ENCODE measurements around the gene FAF2.
"Not testable (repeated sequence)": the region's sequence is repeated elsewhere in the genome, so short reads cannot be mapped to it uniquely, and the experiment has no call there.

Gene FAF2

DNA sequence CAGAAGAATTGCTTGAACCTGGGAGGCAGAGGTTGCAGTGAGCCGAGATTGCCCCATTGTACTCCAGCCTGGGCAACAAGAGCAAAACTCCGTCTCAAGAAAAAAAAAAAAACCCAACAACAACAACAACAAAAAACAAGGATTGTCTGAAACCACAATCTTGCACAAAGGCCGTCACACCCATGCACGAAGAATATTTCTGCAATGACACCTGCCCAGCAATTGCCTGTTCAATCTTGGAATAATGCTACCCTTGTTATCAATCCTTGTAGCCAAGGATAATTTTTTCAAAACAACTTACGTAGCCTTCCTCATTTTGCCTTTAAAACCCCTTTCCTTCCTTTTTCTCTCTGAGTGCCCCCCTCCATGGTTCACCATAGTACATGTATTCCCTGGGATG, 28.1 kb upstream of the FAF2 start:
- DNase-seq, result no peak

DNA sequence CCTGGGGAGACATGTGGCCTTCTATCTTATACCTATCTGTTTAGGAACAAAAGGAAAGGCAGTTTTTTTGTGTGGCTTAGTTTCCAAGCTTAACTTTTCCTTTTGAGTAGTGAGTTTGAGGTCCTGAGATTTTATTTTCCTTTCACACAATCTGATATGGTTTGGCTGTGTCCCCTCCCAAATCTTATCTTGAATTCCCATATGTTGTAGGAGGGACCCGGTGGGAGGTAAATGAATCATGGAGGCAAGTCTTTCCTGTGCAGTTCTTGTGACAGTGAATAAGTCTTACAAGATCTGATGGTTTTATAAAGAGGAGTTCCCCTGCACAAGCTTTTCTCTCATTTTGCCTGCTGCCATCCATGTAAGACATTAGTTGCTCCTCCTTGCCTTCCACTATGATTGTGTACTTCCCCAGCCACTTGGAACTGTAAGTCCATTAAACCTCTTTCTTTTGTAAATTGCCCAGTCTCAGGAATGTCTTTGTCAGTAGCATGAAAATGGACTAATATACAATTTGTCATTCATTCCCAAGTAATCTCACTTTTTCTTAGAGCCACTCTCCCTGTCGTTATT, 27.1 kb upstream of the FAF2 start:
- no peak for DNase-seq

DNA sequence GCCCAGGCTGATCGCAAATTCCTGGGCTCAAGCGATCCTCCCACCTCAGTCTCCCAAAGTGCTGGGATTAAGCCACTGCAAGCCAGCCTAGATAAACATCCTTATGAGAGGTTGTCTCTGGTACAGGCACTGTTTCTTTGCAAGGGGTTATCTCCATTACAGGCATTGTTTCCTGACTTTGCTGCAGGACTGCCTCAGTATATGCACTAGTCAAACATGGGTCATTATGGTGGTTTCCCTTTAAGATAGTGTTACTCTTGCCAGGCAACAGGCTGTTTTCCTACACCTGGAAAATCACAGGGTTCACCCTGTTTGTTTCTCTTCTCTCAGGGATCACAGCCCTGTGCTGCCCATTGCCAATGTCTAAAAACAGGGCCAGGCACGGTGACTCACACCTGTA, 24.0 kb upstream of the FAF2 start:
- DNase-seq, result no peak

DNA sequence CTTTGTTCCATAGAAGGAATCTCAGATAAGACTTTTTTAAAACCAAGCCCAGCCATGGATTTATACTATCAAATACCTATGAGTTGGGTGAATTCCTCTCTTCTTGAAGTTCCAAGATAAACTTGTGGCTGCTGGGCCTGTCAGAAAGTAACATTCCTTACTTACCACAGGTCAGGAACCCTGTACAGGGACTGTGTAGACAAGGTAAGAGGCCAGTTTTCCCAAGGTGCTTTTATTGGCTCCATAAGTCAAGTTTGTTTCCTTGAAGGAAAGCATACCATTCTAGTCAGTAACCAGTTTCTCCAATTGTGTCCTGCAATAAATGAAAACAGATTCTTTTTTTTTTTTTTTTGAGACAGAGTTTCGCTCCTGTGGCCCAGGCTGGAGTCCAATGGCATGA, 23.0 kb upstream of the FAF2 start:
- DNase-seq, result no peak

DNA sequence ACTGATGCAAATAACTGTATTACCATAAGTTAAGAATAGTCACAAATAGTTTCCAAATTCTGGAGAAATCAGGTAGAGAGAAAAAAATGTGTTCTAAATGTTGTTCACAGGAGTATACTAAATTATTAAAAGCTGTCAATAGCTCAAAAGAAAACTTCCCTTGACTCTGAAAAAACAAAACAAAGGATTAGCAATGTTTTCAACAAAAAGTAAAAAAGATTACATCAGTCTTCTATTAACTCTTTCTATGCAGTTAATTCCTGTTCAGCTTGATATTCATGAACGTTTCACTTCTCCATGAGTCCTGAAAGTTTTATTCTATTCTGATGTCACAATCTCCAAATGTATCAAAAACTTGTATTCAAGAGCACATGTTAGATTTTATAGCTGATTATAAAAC, 22.4 kb upstream of the FAF2 start:
- no peak for DNase-seq

DNA sequence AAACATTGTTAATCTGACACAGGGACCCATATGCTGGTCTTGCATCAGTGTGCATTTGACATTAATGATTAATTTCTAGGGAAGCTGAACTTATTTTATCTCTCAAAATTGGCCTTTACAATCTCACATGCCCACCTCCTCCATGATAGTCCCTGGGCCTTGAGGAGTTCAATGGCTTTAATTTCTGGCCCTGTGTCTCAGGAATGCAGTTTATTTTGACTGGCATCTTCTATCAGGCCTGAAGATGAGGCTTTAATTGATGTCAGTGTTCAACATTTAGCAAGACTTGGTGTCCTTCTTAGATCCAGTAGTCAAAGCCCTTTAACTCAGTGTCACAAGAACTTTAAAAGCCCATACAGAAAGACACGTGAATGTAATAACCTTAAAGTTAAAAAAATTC, 21.3 kb upstream of the FAF2 start:
- DNase-seq, result no peak

DNA sequence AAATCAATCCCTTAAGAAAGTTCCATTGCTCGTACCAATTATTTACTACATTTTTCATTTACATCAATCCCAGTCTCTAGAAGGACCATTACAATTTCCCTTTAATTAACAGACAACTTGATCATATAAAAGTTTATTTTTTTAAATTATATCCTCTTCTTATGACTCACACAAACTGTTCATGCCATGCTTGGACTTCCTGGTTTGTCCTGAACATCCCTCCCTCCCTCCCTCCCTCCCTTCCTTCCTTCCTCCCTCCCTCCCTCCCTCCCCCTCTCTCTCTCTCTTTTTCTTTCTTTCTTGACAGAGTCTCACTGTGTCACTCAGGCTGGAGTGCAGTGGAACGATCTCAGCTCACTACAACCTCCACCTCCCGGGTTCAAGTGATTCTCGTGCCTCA, 20.2 kb upstream of the FAF2 start:
- DNase-seq, result no peak

DNA sequence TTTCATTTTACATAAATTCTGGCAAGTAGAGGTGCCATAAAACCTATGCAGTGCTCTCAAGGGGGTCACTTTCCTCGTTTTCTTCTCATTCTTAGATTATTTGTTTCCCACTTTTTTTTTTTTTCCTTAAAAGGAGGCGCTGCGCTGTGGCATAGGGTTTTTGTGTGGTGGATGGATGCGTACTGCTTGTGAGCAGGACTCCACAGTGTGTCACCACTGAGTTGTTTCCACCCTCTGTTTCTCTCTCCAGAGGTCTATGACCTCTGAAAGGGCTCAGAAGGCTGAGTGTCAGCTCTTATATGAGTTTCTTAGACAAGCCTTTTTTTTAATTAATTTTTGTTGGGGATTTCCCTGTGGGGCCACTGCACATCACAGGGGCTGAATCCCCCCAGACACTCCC, 18.2 kb upstream of the FAF2 start:
- DNase-seq, result no peak

DNA sequence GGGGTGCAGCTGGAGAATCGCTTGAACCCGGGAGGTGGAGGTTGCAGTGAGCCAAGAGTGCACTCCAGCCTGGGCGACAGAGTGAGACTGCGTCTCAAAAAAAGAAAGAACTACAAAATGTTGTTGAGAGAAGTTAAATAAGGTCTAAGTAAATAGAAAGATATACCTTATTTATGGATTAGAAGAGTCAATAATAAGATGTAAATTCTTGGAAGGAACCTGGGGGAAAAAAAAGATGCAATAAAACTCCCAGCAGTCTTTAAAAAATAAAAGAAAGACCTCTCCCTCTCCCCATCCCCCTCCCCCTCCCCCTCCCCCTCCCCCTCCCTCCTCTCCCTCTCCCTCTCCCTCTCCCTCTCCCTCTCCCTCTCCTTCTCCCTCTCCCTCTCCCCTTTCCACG, 15.5 kb upstream of the FAF2 start:
- no peak for DNase-seq

DNA sequence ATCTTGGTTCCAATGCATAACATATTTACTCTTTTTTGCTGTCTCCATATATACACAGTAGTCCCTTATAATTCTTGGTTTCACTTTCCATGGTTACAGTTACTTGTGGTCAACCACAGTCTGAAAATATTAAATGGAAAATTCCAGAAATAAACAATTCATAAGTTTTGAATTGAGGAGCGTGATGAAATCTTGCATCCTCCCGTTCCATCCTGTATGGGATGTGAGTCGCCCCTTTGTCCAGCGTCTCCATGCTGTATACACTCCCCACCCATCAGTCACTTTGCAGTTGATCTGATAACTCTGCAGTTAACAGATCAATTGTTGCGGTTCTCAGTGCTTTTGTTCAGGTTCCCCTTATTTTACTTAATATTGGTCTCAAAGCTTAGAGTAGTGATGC, 11.5 kb upstream of the FAF2 start:
- DNase-seq, result no peak

DNA sequence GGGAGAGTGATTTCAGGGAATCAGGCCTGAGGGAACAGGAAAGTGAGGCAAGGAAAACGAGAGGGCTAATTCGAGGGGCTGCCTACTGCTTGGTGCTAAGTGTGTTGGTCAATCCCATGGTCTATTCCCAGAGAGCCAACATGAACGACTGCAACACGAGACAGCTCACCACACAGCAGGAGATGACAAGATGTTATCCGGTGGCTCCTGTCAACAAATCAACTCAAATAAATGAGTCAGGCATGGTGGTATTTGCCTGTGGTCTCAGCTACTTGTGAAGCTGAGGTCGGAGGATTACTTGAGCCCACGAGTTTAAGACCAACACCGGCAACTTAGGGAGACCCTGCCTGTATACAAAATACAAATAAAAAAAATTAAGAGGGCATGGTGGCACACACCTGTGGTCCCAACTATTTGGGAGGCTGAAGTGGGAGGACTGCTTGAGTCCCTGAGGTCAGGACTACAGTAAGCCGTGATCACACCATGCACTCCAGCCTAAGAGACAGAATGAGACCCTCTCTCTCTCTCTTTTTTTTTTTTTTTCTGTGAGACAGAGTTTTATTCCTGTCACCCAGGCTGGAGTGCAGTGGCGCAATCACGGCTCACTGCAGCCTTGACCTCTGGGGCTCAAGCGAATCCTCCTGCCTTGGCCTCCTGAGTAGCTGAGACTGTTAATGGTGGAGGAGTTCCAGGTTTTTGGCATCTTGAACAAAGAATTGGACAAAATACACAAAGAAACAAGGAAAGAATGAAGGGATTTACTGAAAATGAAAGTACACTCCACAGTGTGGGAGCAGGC, 9.0 kb upstream of the FAF2 start:
- DNase-seq, result no peak

DNA sequence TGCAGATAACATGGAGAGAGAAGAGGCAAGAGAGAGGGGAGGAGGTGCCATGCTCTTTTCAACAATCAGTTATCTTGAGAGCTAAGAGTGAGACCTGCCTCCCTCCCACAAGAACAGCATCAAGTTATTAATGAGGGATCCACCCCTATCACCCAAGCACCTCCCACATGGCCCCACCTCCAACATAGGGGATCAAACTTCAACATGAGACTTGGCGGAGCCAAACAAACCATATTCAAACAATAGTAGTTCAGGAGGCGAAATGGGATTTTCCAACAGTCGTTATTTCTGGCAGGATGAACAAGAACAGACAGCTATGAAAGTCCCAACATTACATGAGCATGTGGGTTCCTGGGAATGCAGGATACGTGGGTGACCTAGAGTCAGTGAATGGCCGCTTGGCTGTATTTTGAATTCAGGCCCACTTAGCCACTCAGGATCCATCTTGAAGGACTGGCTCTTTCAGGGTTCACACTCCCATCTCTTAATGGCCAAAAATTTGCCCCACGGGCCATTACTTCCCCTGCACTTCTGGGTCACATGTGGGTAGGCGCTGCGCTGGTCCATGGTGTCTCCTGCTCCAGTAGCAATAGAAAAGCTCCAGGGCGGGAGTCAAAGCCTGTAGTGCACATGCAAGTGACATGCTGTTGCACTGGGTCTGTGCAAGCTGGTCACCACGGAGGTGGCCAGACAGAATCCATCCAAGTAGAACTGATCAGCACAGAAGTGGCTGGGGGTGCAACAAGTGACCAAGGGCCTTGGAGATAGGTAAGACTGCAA, 7.1 kb upstream of the FAF2 start:
- DNase-seq, result no peak

DNA sequence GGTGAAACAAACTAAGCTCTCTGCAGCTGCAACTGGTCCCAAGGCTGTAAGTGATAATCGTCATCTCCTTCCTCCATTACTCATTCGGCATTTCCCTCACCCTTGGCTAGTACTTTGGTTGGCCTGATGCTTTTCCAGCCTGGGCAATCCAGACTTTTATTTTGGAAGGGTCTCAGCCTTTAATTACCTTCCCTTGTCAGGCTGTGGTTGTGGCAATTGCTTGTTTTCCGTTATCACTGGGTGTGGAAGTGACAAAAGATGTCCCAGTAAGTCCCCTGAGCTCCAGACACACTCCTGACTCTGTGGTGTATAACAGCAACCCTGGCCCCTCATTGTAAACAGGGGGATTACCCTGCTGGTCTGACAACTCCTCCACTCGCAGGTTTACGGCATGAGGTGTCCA, 6.3 kb upstream of the FAF2 start:
- DNase-seq, result no peak

DNA sequence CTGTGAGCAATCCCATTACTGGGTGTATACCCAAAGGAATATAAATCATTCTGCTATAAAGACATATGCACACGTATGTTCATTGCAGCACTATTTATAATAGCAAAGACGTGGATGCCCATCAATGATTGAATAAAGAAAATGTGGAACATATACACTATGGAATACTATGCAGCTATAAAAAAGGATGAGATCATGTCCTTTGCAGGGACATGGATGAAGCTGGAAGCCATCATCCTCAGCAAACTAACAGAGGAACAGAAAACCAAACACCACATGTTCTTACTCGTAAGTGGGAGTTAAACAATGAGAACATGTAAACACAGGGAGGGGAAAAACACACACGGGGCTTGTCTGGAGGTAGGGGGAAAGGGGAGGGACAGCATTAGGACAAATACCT, 5.3 kb upstream of the FAF2 start:
- not testable (repeated sequence) for DNase-seq

DNA sequence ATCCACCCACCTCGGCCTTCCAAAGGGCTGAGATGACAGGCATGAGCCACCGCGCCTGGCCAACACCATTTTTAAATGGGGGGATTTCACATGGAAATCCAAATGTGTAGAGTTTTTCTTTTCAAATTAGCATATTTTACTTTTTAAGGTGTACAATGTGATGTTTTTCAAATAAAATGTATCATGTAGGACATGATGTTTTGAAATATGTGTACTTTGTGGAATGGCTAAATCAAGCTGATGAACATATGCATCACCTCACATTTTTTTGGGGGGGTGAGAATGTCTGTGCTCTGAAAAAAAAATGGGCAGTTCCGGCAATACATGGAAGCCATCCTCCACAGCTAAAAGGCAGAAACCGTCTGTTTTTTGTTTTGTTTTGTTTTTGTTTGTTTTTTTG, 3.4 kb upstream of the FAF2 start:
- no peak for DNase-seq

DNA sequence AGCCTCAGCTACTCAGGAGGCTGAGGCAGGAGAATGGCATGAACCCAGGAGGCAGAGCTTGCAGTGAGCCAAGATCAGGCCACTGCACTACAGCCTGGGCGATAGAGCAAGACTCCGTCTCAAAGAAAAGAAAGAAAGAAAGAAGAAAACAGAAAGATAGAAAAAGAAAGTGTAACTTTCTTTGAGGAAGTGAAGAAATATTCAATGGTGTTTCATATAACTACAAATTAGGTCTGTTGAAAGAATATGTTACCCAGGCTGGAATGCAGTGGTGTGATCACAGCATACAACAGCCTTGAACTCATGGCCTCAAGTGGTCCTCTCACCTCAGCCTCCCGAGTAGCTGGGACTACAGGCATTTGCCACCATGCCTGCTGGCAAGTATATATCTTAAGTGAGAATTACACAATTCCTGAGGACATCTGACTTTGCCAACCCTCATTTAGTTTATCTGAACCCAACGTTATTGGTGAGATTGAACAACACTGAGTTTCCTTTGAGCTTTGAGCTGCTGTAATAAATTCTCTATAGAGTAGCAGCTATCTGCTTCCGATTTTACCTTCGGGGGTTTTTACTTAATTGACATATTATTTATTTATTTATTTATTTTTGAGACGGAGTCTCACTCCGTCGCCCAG, 2.0 kb upstream of the FAF2 start:
- no peak for DNase-seq

DNA sequence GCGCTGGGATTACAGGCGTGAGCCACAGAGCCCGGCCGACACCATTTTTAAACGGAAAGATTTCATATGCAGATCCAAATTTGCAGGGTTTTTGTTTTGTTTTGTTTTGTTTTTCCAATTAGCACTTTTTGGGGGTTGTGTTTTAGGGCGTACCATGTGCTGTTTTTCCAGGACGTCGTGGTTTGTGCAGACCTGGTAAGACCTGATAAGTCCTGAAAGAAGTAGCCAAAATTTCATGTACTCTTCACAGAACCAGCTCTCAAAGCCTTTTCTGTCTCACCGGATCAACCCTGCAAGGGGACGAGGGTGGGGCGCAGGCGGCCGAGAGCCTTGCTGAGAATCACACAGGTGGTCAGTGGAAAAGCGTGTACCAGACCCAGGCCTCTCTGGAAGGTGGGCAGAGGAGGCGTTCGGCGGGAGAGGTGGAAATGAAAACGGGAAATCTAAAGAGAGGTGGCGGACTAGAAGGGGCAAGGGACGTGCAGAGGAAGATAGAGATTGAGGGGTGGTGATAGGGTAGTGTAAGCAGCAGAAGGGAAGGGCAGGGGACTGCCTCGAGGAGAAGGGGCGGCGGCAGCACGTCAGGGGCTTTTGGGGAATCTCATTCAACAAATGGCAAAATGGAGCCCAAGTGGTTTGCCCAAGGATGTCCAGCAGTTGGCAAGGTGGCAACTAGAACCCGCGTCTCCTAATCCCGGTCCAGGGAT, 1.1 kb upstream of the FAF2 start:
- peak; percentile 2 for DNase-seq

DNA sequence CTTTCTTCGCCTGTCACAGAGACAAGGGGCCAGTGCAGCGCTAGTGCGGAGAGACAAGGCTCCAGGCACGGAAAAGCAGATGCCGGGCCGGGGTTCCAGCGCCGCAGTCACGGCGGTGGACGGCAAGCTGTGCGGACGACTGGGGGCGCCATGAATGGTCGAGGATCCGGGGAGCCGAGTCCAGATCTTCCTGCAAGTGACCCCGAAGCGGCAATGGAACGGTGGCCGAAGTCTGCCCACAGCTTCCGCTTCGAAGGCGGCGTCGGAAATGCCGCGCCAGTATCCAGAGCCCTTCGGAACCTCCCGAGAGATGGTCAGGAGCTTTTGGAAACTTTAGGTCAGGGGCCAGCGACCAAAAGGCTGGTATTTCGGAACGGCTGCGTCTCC, 601 bp upstream of the FAF2 start:
- no peak for DNase-seq

DNA sequence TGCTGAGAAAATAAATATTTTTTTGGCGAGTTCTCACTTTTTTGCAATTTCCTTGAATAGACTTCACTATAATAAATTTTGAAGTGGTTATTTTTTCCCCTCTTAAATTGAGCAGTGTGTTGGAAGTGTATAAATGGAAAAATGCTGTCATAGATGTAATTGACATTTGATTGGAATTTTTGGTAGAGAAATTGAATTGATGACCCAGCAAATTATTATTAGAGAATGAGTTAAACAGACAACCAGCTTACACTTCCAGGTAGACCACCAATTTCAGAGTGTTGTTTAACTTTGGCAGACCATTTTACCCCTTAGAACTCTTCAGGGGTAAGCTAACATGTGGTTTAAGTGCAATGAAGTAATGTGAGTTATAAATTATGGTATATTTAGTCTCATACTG, 1.9 kb downstream of the FAF2 start:
- DNase-seq, result no peak

DNA sequence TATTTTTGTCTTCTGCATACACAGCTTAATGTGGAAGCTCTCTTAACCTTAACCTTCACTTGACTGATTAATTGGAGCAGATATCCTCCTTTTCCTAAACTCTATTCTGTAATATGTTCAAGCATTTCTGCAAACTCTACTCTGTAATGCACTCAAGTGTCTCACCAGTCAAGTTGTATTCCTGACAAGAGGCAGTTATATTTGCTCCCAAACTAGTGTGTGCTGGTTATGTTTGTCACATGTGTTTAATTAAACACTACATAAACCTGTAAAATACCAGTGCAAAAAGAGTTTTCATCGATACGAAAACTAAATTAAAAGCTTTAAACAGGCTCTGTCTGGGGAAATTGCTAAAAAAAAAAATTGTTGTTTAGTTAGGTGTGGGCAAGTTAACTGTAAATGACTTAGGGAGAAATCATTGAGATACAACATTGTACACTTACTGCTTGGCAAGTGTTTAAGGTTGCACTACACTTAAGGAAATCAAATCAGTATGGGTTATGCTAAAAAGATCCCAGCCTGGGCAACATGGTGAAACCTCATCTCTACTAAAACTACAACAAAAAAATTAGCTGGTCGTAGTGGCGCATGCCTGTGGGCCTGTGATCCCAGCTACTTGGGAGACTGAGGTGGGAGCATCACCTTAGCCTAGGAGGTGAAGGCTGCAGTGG, 6.7 kb downstream of the FAF2 start:
- DNase-seq, result no peak

DNA sequence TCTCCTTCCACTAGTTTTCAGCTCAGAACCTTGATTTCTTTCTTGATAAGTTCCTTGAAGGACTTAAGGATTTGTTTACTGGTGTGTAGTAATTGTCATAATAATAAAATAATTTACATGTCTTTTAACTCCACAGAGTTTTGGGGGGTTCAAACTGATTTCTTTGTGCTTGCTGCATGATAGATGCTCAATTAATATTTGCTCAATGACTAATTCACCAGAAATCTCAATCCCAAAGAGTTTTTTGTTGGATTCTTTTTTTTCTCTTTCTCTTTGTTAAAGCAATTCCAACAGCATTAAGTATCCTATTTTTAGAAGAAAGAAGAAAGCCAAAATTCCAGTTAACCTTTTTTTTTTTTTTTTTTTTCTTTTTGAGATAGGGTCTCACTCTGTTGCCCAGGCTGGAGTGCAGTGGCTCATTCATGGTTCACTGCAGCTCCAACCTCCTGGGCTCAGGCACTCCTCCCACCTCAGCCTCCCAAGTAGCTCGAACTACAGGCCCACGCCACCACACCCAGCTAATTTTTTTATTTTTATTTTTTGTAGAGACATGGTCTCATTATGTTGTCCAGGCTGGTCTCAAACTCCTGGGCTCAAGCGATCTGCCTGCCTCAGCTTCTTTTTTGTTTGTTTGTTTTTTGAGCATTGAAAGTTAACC, 10.8 kb downstream of the FAF2 start:
- DNase-seq, result no peak

DNA sequence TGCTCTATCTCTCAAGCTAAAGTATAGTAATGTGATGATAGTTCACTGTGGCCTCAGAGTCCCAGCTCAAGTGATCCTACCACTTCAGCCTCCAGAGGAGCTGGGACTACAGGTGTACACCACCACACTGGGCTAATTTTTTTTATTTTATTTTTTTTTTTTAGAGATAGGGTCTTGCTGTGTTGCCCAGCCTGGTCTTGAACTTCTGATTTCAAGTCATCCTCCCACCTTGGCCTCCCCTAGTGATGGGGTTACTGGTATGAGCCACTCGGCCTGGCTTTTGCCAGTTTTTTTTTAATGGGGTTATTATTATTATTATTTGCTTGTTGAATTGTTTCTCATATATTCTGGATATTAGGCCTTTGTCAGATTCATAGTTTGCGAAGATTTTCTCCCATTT, 13.2 kb downstream of the FAF2 start:
- no peak for DNase-seq

Data from DMS79 treated with DMSO at 0.1 percent for 48 hours (cell line).